BJ (cell line): Measurements from ENCODE around the gene POLR1A. TPM values are rescaled to one million over a fixed set of nuclear protein-coding genes. Genes with fewer than 3 reads are reported as not detected.

Experiments used
- CTCF ChIA-PET: fragments of 350-600 bp; formaldehyde crosslinking; extraction: SDS; loops from one replicate; lab custom pipeline; 2021; ENCODE audit warnings: antibody characterized with exemption, inconsistent platforms; lab: Yijun Ruan, JAX
- POLR2A ChIA-PET: fragments of 300-600 bp; sonication (Branson Sonifier 250); formaldehyde crosslinking; extraction: SDS; loops from one replicate; lab custom pipeline; 2021; ENCODE audit warnings: antibody characterized with exemption; lab: Charles Lee
- DNase-seq: peaks from one replicate; pipeline ENCODE4 v3.0.0-alpha.2; 2011; ENCODE audit warnings: low read depth
- H3K27me3 ChIP-seq: 2 replicates; pipeline ENCODE4 v1.6.0; 2011; ENCODE audit warnings: low read length; ENCODE audit not compliant: control insufficient read depth, insufficient read depth
- H3K36me3 ChIP-seq: 2 replicates; pipeline ENCODE4 v1.5.1; 2011; ENCODE audit warnings: low read length; ENCODE audit not compliant: control insufficient read depth, insufficient read depth
- H3K4me3 ChIP-seq: 2 replicates; pipeline ENCODE4 v1.5.1; 2011; ENCODE audit warnings: low read depth, mild to moderate bottlenecking, control low read depth, low read length
- polyA plus RNA-seq: library from polyadenylated mRNA; depleted of rRNA; stranded (reverse); fragments of >200 nt; gene quantifications from 2 replicates; pipeline ENCODE4 v1.2.3, GENCODE V29; 2011
- TF ChIP-seq, protein P1 (sequence below): IDR thresholded peaks from 2 replicates; pipeline ENCODE4 v1.5.1; 2011; ENCODE audit warnings: low read depth, mild to moderate bottlenecking, control low read depth, inconsistent platforms, low read length, moderate library complexity; ENCODE audit not compliant: insufficient read depth

Gene POLR1A
- polyA plus RNA-seq, 1 experiment, result 8.0 TPM

DNA sequence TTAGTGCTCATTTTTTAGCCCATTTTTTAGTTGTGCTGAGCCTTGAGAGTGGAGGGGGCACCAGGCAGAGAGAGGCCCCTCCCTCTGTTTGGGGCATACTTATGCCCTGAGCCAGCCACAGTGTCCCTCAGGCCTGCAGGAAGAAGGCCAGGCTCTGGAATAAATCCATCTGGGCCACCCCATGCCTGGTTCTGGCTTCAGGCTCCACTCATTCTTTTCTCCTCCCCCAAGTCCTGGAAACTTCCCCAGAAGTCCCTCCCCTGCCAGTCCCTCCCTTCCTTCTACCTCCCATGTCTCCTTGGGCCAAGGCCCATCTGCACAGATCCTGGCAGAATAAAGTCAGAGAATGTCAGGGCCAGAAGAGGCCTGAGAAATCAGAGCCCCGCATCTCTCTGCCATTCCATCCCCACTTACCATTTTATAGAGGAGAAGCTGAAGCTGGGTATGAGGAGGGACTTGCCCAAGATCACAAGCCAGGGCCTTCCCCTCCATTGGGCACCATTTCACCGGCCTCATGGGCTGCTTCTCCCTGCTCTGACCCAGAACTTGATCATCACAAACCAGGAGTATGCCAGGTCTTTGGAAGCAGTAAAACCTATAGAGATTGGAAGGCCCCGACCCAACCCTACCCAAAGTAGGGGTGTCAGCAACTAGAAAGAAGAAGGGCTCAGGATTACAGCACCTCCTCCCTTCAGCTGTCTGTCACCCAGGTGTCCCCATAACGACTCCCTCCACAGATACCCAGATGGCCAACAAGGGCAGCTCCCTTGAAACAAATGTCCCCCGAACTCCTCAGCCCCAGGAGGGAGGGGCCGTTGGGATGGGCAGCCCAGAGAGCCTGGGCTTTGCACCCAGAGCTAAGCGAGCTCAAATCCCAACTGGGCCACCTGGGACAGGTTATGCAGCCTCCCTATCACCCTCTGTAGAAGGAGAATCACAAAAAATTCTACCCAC, 108.4 kb downstream of the POLR1A start:
- no peaks in the 10 kb centered on the region for H3K36me3 ChIP-seq
- TF ChIP-seq, protein P1, sequence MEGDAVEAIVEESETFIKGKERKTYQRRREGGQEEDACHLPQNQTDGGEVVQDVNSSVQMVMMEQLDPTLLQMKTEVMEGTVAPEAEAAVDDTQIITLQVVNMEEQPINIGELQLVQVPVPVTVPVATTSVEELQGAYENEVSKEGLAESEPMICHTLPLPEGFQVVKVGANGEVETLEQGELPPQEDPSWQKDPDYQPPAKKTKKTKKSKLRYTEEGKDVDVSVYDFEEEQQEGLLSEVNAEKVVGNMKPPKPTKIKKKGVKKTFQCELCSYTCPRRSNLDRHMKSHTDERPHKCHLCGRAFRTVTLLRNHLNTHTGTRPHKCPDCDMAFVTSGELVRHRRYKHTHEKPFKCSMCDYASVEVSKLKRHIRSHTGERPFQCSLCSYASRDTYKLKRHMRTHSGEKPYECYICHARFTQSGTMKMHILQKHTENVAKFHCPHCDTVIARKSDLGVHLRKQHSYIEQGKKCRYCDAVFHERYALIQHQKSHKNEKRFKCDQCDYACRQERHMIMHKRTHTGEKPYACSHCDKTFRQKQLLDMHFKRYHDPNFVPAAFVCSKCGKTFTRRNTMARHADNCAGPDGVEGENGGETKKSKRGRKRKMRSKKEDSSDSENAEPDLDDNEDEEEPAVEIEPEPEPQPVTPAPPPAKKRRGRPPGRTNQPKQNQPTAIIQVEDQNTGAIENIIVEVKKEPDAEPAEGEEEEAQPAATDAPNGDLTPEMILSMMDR, result no peak
- H3K27me3 ChIP-seq, result no peaks in the 10 kb centered on the region
- POLR2A ChIA-PET, result interaction anchor here (0.6 to 0.7 kb wide), 3 partner anchors 67 to 360 kb away, joined by 3 to 4 read pairs (median 3); no protein-coding TSS in a partner anchor
- H3K4me3 ChIP-seq, result no peak overlapping the region
- CTCF ChIA-PET, result interaction anchor here (0.7 to 5.1 kb wide), 5 partner anchors 82 to 395 kb away, joined by 3 to 26 read pairs (median 6); partner anchors contain the start of genes ST3GAL5 and TMEM150A
- no peak for DNase-seq

GRCh38 chr2:85996591-85996990, 109.1 kb downstream of the POLR1A start:
- no peak overlapping the region for H3K4me3 ChIP-seq
- TF ChIP-seq, protein P1, result no peak
- ChIA-PET POLR2A (interaction anchor here (0.6 to 0.7 kb wide), 3 partner anchors 68 to 359 kb away, joined by 3 to 4 read pairs (median 3); no protein-coding TSS in a partner anchor), CTCF (interaction anchor here (0.5 to 5.1 kb wide), 5 partner anchors 43 to 182 kb away, joined by 3 to 26 read pairs (median 6); partner anchors contain the start of gene ST3GAL5)
- H3K36me3 ChIP-seq, result no peaks in the 10 kb centered on the region
- H3K27me3 ChIP-seq, result no peaks in the 10 kb centered on the region
- no peak for DNase-seq

DNA sequence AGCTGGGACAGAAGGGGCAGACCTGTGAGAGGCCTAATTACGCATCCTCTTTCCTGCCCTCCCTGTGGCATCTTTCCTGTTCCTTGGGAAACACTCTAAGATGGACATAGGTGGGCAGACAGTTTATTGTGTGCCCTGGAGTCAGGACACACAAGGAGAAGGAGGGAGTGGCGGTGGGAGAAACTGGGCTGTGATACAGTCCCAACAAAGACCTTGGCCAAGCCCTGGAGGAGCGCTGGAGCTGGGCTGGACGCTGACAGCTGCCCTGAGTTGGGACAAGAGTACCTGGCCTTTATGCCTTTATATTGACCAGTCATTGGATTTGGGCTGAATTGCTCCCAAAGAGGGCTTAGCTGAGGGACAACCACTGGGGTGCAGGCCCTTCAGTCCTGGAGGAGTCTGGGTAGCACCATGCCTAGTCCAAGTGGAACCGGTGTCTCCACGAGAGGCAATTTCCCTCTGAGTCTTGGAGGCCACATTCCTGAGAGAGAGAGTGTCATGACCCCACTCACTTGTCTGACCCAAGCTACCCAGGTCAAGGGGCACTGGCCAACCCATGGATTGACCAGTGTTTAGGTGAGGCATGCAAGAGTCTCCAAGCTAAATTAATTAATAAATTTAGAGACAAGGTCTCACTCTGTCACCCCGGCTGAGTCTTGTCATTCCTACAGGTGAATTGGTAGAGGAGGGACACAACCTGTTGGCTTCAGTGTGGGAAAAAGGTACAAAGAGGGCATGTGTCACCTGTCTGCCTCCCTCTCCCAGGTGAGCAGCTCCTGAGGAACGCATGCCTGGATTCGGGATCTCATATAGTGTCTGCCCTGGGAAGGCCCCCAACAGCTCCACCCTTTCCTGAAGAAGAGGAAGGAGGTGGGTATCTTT, 109.8 kb downstream of the POLR1A start:
- no peak for DNase-seq
- TF ChIP-seq, protein P1, result no peak
- Histone ChIP-seq H3K27me3 (no peaks in the 10 kb centered on the region), H3K4me3 (no peak overlapping the region), H3K36me3 (no peaks in the 10 kb centered on the region)
- ChIA-PET CTCF (interaction anchor here (0.5 to 5.1 kb wide), 5 partner anchors 44 to 182 kb away, joined by 3 to 26 read pairs (median 6); partner anchors contain the start of gene ST3GAL5), POLR2A (no interaction called here)

DNA sequence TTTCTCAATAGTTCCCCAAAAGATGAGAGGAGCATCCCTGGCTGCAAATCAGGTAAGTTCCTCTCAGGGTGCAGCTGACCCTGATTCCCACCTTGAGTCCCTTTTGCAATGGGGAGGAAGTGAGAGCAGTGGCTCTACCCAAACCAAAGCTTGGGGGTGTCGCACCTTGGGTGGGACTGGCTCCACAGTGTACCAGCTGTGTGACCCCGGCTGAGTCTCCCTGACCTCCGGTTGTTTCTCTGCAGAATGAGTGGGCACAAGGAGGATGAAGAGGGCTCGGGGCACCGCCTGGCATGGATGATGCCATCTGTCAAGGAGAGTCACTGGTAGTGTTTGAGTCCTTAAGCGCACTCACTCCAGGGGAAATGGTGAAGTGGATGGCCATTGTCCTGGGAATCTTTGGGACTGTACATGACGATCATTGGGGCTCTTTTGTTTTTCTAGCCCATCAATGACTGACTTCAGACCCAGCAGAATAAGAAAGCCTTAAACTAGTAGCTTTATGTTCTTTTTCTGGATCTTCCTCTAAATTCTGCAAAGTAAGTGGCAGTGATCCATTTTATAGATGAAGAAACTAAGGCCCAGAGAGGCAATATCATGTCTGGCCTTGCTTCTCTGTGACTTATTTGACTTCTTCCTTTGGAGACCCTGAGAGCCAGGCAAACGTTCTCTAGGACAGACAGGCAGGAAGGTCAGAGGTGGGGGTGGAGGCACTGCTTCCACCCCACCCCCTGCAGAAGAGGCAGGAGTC, 110.6 kb downstream of the POLR1A start:
- H3K27me3 ChIP-seq, result no peaks in the 10 kb centered on the region
- H3K36me3 ChIP-seq, result no peaks in the 10 kb centered on the region
- ChIA-PET POLR2A (no interaction called here), CTCF (interaction anchor here (1.7 to 5.1 kb wide), 3 partner anchors 42 to 107 kb away, joined by 5 to 26 read pairs (median 17); partner anchors contain the start of gene ST3GAL5)
- H3K4me3 ChIP-seq, result no peak overlapping the region
- DNase-seq, result no peak
- TF ChIP-seq, protein P1, result no peak
